Amniotic epithelial cell (primary cell): ENCODE results near the gene CLN5.
"Not testable (repeated sequence)": the region's sequence is repeated elsewhere in the genome, so short reads cannot be mapped to it uniquely, and the experiment has no call there.

Experiments used
- DNase-seq: peaks from one replicate; pipeline ENCODE4 v3.0.0-alpha.2; 2010; ENCODE audit warnings: low read depth

CLN5 gene

GRCh38 chr13:76975863-76976262 lies 16.0 kb upstream of the CLN5 start:
- no peak for DNase-seq

- DNase-seq, result no peak
Observed at GRCh38 chr13:76976490-76976889, 15.4 kb upstream of the CLN5 start.

- DNase-seq, result no peak
Observed at GRCh38 chr13:76976929-76977328, 15.0 kb upstream of the CLN5 start.

GRCh38 chr13:76980075-76980718 lies 11.7 kb upstream of the CLN5 start:
- peak; percentile 18 for DNase-seq

- no peak for DNase-seq
Observed at GRCh38 chr13:76982061-76982460, 9.8 kb upstream of the CLN5 start.

- no peak for DNase-seq
Observed at GRCh38 chr13:76983676-76984075, 8.2 kb upstream of the CLN5 start.

- no peak for DNase-seq
Observed at GRCh38 chr13:76991432-76991795, 467 bp upstream of the CLN5 start.

- peak; percentile 4 for DNase-seq
Observed at GRCh38 chr13:76992548-76993001, 694 bp downstream of the CLN5 start.

- DNase-seq, result peak; percentile 53
Observed at GRCh38 chr13:76993021-76993420, 1.1 kb downstream of the CLN5 start.

- DNase-seq, result no peak
Observed at GRCh38 chr13:76993473-76993872, 1.6 kb downstream of the CLN5 start.

GRCh38 chr13:76994281-76994680 lies 2.4 kb downstream of the CLN5 start:
- DNase-seq, result no peak

- no peak for DNase-seq
Observed at GRCh38 chr13:77000475-77000874, 8.6 kb downstream of the CLN5 start.

GRCh38 chr13:77001540-77001939 lies 9.7 kb downstream of the CLN5 start:
- no peak for DNase-seq

- DNase-seq, result no peak
Observed at GRCh38 chr13:77001963-77002587, 10.2 kb downstream of the CLN5 start.

GRCh38 chr13:77002590-77003190 lies 10.8 kb downstream of the CLN5 start:
- DNase-seq, result peak; percentile 44

- not testable (repeated sequence) for DNase-seq
Observed at GRCh38 chr13:77008337-77008736, 16.5 kb downstream of the CLN5 start.

GRCh38 chr13:77009011-77009410 lies 17.1 kb downstream of the CLN5 start:
- peak; percentile 43 for DNase-seq

- not testable (repeated sequence) for DNase-seq
Observed at GRCh38 chr13:77009719-77010118, 17.8 kb downstream of the CLN5 start.

- DNase-seq, result no peak
Observed at GRCh38 chr13:77013853-77014542, 22.1 kb downstream of the CLN5 start.

GRCh38 chr13:77014906-77015685 lies 23.2 kb downstream of the CLN5 start:
- DNase-seq, result no peak

GRCh38 chr13:77016251-77016812 lies 24.5 kb downstream of the CLN5 start:
- DNase-seq, result no peak
